ENCODE measurements around the gene GDA. TPM values are rescaled to one million over a fixed set of nuclear protein-coding genes. Genes with fewer than 3 reads are reported as not detected.

Gene GDA
- total RNA-seq, 1 donor from 2014 or later, result 0.18 TPM

- TF ChIP-seq CTCF (IDR thresholded peaks at IDR 0.05), result no peak
- Mint-ChIP-seq H3K27me3 (no peaks in the 10 kb centered on the region), H3K4me1 (peaks cover 2% of the 10 kb centered on the region), H3K9me3 (no peaks in the 10 kb centered on the region), H3K36me3 (ENCODE audit: low read depth) (no peaks in the 10 kb centered on the region), H3K27ac (no peak overlapping the region), H3K4me3 (no peak overlapping the region)
- ChIA-PET CTCF (interaction anchor here (0.6 to 1.3 kb wide), 3 partner anchors 55 to 594 kb away, joined by 3 to 5 read pairs (median 4); no protein-coding TSS in a partner anchor), POLR2A (interaction anchor here (0.6 kb wide), 1 partner anchor 182 kb away, joined by 3 read pairs; no protein-coding TSS in a partner anchor)
- intact Hi-C loops (cut with micrococcal nuclease), result loop anchor here (1.0 to 2.0 kb wide), 2 partner anchors 69 to 165 kb away; no protein-coding TSS in a partner anchor
- DNase-seq (no peak), ATAC-seq (ENCODE audit: low read depth) (no peak)
These were observed 54.1 kb downstream of the GDA start for GRCh38 chr9:72203205-72203803.

GRCh38 chr9:72204062-72204461 is 54.8 kb downstream of the GDA start:
- Mint-ChIP-seq H3K4me3 (no peak overlapping the region), H3K27me3 (no peaks in the 10 kb centered on the region), H3K4me1 (peaks cover 2% of the 10 kb centered on the region), H3K9me3 (no peaks in the 10 kb centered on the region), H3K27ac (no peak overlapping the region), H3K36me3 (ENCODE audit: low read depth) (no peaks in the 10 kb centered on the region)
- no peak for TF ChIP-seq CTCF (IDR thresholded peaks at IDR 0.05)
- no peak for ATAC-seq (ENCODE audit: low read depth)
- intact Hi-C loops (cut with micrococcal nuclease), result no loop called here
- ChIA-PET POLR2A (no interaction called here), CTCF (interaction anchor here (1.0 to 1.5 kb wide), 3 partner anchors 55 to 165 kb away, joined by 4 read pairs; no protein-coding TSS in a partner anchor)
- no peak for DNase-seq

GRCh38 chr9:72205513-72205912 is 56.3 kb downstream of the GDA start:
- TF ChIP-seq CTCF (IDR thresholded peaks at IDR 0.05), result no peak
- Mint-ChIP-seq H3K36me3 (ENCODE audit: low read depth) (no peaks in the 10 kb centered on the region), H3K27ac (no peak overlapping the region), H3K4me3 (no peak overlapping the region), H3K27me3 (peaks cover 3% of the 10 kb centered on the region), H3K4me1 (peaks cover 2% of the 10 kb centered on the region), H3K9me3 (no peaks in the 10 kb centered on the region)
- ATAC-seq (ENCODE audit: low read depth) (no peak), DNase-seq (no peak)
- intact Hi-C loops (cut with micrococcal nuclease), result loop anchor here (5.0 kb wide), 1 partner anchor 48 kb away; no protein-coding TSS in a partner anchor
- POLR2A ChIA-PET, result no interaction called here
- CTCF ChIA-PET, result interaction anchor here (0.6 kb wide), 1 partner anchor 53 kb away, joined by 3 read pairs; no protein-coding TSS in a partner anchor

GRCh38 chr9:72207278-72207677 is 58.0 kb downstream of the GDA start:
- H3K36me3 Mint-ChIP-seq (ENCODE audit: low read depth), result no peaks in the 10 kb centered on the region
- DNase-seq (no peak), ATAC-seq (ENCODE audit: low read depth) (peak; percentile 28)
- peaks cover 2% of the 10 kb centered on the region for H3K4me1 Mint-ChIP-seq
- no peaks in the 10 kb centered on the region for H3K9me3 Mint-ChIP-seq
- no peak overlapping the region for H3K4me3 Mint-ChIP-seq
- POLR2A ChIA-PET, result no interaction called here
- no peak overlapping the region for H3K27ac Mint-ChIP-seq
- intact Hi-C loops (cut with micrococcal nuclease), result loop anchor here (5.0 kb wide), 1 partner anchor 50 kb away; no protein-coding TSS in a partner anchor
- TF ChIP-seq CTCF (IDR thresholded peaks at IDR 0.05), result no peak
- H3K27me3 Mint-ChIP-seq, result peaks cover 5% of the 10 kb centered on the region
- CTCF ChIA-PET, result interaction anchor here (1.3 kb wide), 1 partner anchor 65 kb away, joined by 3 read pairs; no protein-coding TSS in a partner anchor

- peaks cover 2% of the 10 kb centered on the region for H3K4me1 Mint-ChIP-seq
- DNase-seq (no peak), ATAC-seq (ENCODE audit: low read depth) (no peak)
- no peaks in the 10 kb centered on the region for H3K9me3 Mint-ChIP-seq
- H3K27ac Mint-ChIP-seq, result no peak overlapping the region
- CTCF ChIA-PET, result no interaction called here
- H3K4me3 Mint-ChIP-seq, result no peak overlapping the region
- POLR2A ChIA-PET, result no interaction called here
- TF ChIP-seq CTCF (IDR thresholded peaks at IDR 0.05), result no peak
- no peaks in the 10 kb centered on the region for H3K36me3 Mint-ChIP-seq (ENCODE audit: low read depth)
- intact Hi-C loops (cut with micrococcal nuclease), result no loop called here
- H3K27me3 Mint-ChIP-seq, result peaks cover 8% of the 10 kb centered on the region
These were observed 61.3 kb downstream of the GDA start for GRCh38 chr9:72210522-72210921.
